SK-N-SH (cell line): ENCODE measurements around the gene EBP. TPM values are rescaled to one million over a fixed set of nuclear protein-coding genes. Genes with fewer than 3 reads are reported as not detected.

Source experiments
- CTCF ChIA-PET: fragments of 300-600, 350-600 bp; formaldehyde crosslinking; extraction: SDS; loops from one replicate; lab custom pipeline; 2021; lab: Yijun Ruan, JAX
- POLR2A ChIA-PET: fragments of 350-600 bp; sonication (Branson Sonifier 250); formaldehyde crosslinking; extraction: SDS; loops from one replicate; lab custom pipeline; 2020; ENCODE audit warnings: antibody characterized with exemption, inconsistent platforms; lab: Yijun Ruan, JAX
- DNase-seq: peaks from one replicate; pipeline ENCODE4 v3.0.0; 2012
- H2AFZ ChIP-seq: fragments of 200-600 bp; sonication (generic); 2 replicates; pipeline ENCODE4 v1.8.1; 2016; ENCODE audit warnings: antibody characterized with exemption, mild to moderate bottlenecking, low read depth
- H3F3A ChIP-seq: fragments of 200-600 bp; sonication (generic); replicated peaks from 2 replicates; pipeline ENCODE3; 2016; ENCODE audit warnings: antibody characterized with exemption, mild to moderate bottlenecking; ENCODE audit not compliant: insufficient read depth
- H3K27ac ChIP-seq, 2 experiments: fragments of 200-500 bp in 1 of 2; fragments of 200-600 bp in 1 of 2; sonication (Bioruptor generic) in 1 of 2; sonication (generic), shearing (Covaris generic) in 1 of 2; 2 replicates each; pipeline versions ENCODE4 v1.5.1 to v1.6.1; 2014 to 2016; ENCODE audit warnings: low read depth in 2 of 2, inconsistent platforms in 1 of 2, low read length in 1 of 2, mild to moderate bottlenecking in 1 of 2, mixed read lengths in 1 of 2
- H3K27me3 ChIP-seq: fragments of 200-600 bp; sonication (generic), shearing (Covaris generic); 2 replicates; pipeline ENCODE4 v1.6.1; 2016; ENCODE audit warnings: mixed run types; ENCODE audit not compliant: insufficient read depth
- H3K36me3 ChIP-seq, 2 experiments: fragments of 200-500 bp in 1 of 2; fragments of 200-600 bp in 1 of 2; sonication (Bioruptor generic) in 1 of 2; sonication (generic) in 1 of 2; replicated peaks in 1 of 2; 2 replicates each; pipeline versions ENCODE3 to v1.5.1; 2014 to 2016; ENCODE audit warnings: low read length in 1 of 2, mild to moderate bottlenecking in 1 of 2; ENCODE audit not compliant: insufficient read depth in 2 of 2, control insufficient read depth in 1 of 2
- H3K4me1 ChIP-seq, 2 experiments: fragments of 200-500 bp in 1 of 2; fragments of 200-600 bp in 1 of 2; sonication (Bioruptor generic) in 1 of 2; sonication (generic), shearing (Covaris generic) in 1 of 2; 2 replicates each; pipeline versions ENCODE4 v1.5.1 to v1.6.1; 2014 to 2016; ENCODE audit warnings: low read depth in 1 of 2, low read length in 1 of 2, mixed run types in 1 of 2; ENCODE audit not compliant: insufficient read depth in 2 of 2, control insufficient read depth in 1 of 2
- H3K4me2 ChIP-seq: fragments of 200-600 bp; sonication (generic), shearing (Covaris generic); 2 replicates; pipeline ENCODE4 v1.6.1; 2017; ENCODE audit warnings: mixed run types
- H3K4me3 ChIP-seq, 2 experiments: fragments of 200-500 bp in 1 of 2; fragments of 200-600 bp in 1 of 2; sonication (Bioruptor generic) in 1 of 2; sonication (generic), shearing (Covaris generic) in 1 of 2; 2 replicates each; pipeline versions ENCODE4 v1.5.1 to v1.8.1; 2014 to 2016; ENCODE audit warnings: low read depth in 2 of 2, inconsistent platforms in 1 of 2, low read length in 1 of 2, mild to moderate bottlenecking in 1 of 2, mixed read lengths in 1 of 2, moderate library complexity in 1 of 2
- H3K79me2 ChIP-seq: fragments of 200-600 bp; sonication (generic); 2 replicates; pipeline ENCODE4 v1.8.1; 2017; ENCODE audit warnings: mild to moderate bottlenecking; ENCODE audit not compliant: insufficient read depth
- H3K9ac ChIP-seq: fragments of 200-600 bp; sonication (generic); 2 replicates; pipeline ENCODE4 v1.6.1; 2017; ENCODE audit warnings: mixed run types
- H3K9me2 ChIP-seq: fragments of 200-600 bp; sonication (generic); 2 replicates; pipeline ENCODE4 v1.6.1; 2017; ENCODE audit warnings: mixed run types
- H3K9me3 ChIP-seq: fragments of 200-600 bp; sonication (generic); 2 replicates; pipeline ENCODE4 v1.6.1; 2017; ENCODE audit warnings: mixed run types, mild to moderate bottlenecking, moderate library complexity
- H4K20me1 ChIP-seq: fragments of 200-600 bp; sonication (generic); 2 replicates; pipeline ENCODE4 v1.6.1; 2017; ENCODE audit warnings: mild to moderate bottlenecking, mixed run types; ENCODE audit not compliant: insufficient read depth
- CHD2 ChIP-seq: fragments of 150-350 bp; IDR thresholded peaks from 2 replicates; pipeline ENCODE4 v1.6.1; 2018; ENCODE audit warnings: low read length; ENCODE audit not compliant: partially characterized antibody
- EP300 ChIP-seq, 2 experiments: IDR thresholded peaks; 2 replicates each; pipeline versions ENCODE4 v1.4.0 to v1.6.1; 2012; ENCODE audit warnings: borderline replicate concordance in 1 of 2, low read depth in 1 of 2, low read length in 1 of 2
- EZH2phosphoT487 ChIP-seq: fragments of 200-600 bp; sonication (generic); IDR thresholded peaks from 2 replicates; pipeline ENCODE4 v1.6.1; 2017; ENCODE audit warnings: low read depth, mixed run types, mild to moderate bottlenecking, antibody characterized with exemption, moderate library complexity, borderline replicate concordance
- FOSL2 ChIP-seq: IDR thresholded peaks from 2 replicates; pipeline ENCODE4 v1.4.0; 2012; ENCODE audit warnings: low read depth, mild to moderate bottlenecking, moderate library complexity, borderline replicate concordance
- FOXJ3 ChIP-seq: sonication (generic); formaldehyde crosslinking; IDR thresholded peaks from 2 replicates; pipeline ENCODE4 v1.5.1; 2020; ENCODE audit warnings: mild to moderate bottlenecking, missing genetic modification reagents
- FOXM1 ChIP-seq: IDR thresholded peaks from 2 replicates; pipeline ENCODE4 v1.4.0; 2012; ENCODE audit warnings: low read depth, mild to moderate bottlenecking
- GABPA ChIP-seq: IDR thresholded peaks from 2 replicates; pipeline ENCODE4 v1.4.0; 2012; ENCODE audit warnings: low read depth, mild to moderate bottlenecking
- MEF2A ChIP-seq: IDR thresholded peaks from 2 replicates; pipeline ENCODE4 v1.4.0; 2012; ENCODE audit warnings: low read depth, borderline replicate concordance
- MXI1 ChIP-seq: IDR thresholded peaks from 2 replicates; pipeline ENCODE4 v1.6.1; 2012; ENCODE audit warnings: mild to moderate bottlenecking, low read depth, low read length, improper control_type of control experiment
- NRF1 ChIP-seq: IDR thresholded peaks from 2 replicates; pipeline ENCODE4 v1.6.1; 2012; ENCODE audit warnings: low read depth, mild to moderate bottlenecking, low read length
- RAD21 ChIP-seq: IDR thresholded peaks from 2 replicates; pipeline ENCODE4 v1.6.1; 2012; ENCODE audit warnings: mild to moderate bottlenecking, low read length
- RFX5 ChIP-seq: IDR thresholded peaks from 2 replicates; pipeline ENCODE4 v1.6.1; 2012; ENCODE audit warnings: mild to moderate bottlenecking, improper control_type of control experiment, low read length
- TAF1 ChIP-seq: IDR thresholded peaks from 2 replicates; pipeline ENCODE4 v1.6.1; 2012; ENCODE audit warnings: low read depth, mild to moderate bottlenecking, low read length, moderate library complexity, borderline replicate concordance
- TCF12 ChIP-seq: IDR thresholded peaks from 2 replicates; pipeline ENCODE4 v1.4.0; 2012
- TEAD4 ChIP-seq: IDR thresholded peaks from 2 replicates; pipeline ENCODE4 v1.4.0; 2012; ENCODE audit warnings: mild to moderate bottlenecking, borderline replicate concordance; ENCODE audit not compliant: insufficient read depth
- WGBS: methylation state at CpG from one replicate; pipeline ENCODE4 v1.1.6; 2017; ENCODE audit warnings: low lambda C conversion rate; 5-methylcytosine and 5-hydroxymethylcytosine counted together
- polyA plus RNA-seq, 3 experiments: library from polyadenylated mRNA; depleted of rRNA; stranded (reverse); fragments of >200 nt; gene quantifications; 2 replicates each; pipeline ENCODE4 v1.2.3, GENCODE V29; 2012
- TF ChIP-seq, protein P1 (sequence below): IDR thresholded peaks from 2 replicates; pipeline ENCODE4 v1.4.0; 2012; ENCODE audit warnings: low read depth, borderline replicate concordance
- TF ChIP-seq, protein P2 (sequence below): IDR thresholded peaks from 2 replicates; pipeline ENCODE4 v1.4.0; 2012; ENCODE audit warnings: low read depth
- TF ChIP-seq, protein P3 (sequence below): IDR thresholded peaks from 2 replicates; pipeline ENCODE4 v1.6.1; 2012; ENCODE audit warnings: mild to moderate bottlenecking, low read depth, low read length, moderate library complexity
- TF ChIP-seq, protein P4 (sequence below): fragments of 150-350 bp; IDR thresholded peaks from 2 replicates; pipeline ENCODE4 v1.6.1; 2016; ENCODE audit warnings: mild to moderate bottlenecking, low read depth, low read length
- TF ChIP-seq, protein P5 (sequence below): IDR thresholded peaks from 2 replicates; pipeline ENCODE4; 2012

EBP gene
- polyA plus RNA-seq, 1 of the 3 experiments (the other 2 are of a cell fraction), result 30.2 TPM

DNA sequence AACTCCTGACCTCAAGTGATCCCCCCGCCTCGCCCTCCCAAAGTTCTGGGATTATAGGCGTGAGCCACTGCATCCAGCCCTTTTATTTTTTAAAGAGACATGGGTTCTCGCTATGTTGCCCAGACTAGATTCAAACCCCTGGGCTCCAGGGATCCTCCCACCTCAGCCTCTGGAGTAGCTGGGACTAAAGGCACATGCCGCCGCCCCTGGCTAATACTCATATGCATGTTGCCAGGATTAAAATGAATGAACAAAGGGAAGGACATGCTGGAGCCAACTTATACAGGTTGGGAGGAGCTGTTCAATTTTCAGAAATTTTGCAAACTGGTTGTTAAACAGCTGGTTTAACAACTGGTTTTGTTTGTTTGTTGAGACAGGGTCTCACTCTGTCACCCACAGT lies 47.0 kb upstream of the EBP start:
- H3K4me1 ChIP-seq, result peaks cover 0 to 4% of the 10 kb centered on the region in 2 experiments; a peak in 1 of 4 replicates
- H3K9me2 ChIP-seq, result no peaks in the 10 kb centered on the region
- POLR2A ChIA-PET, result no interaction called here
- DNase-seq, result no peak
- peak overlapping the region; percentile 62; the same call in 1 of the 2 replicates for H3K4me2 ChIP-seq
- no peaks in the 10 kb centered on the region for H3K9me3 ChIP-seq
- WGBS, result 61% methylated on average over 6 of the region's 6 CpGs
- no peak overlapping the region for H2AFZ ChIP-seq
- peaks cover 27% of the 10 kb centered on the region for H3K79me2 ChIP-seq
- no peaks in the 10 kb centered on the region for H3K36me3 ChIP-seq
- H3K27me3 ChIP-seq, result no peaks in the 10 kb centered on the region; the same call in 1 of the 2 replicates
- H3K27ac ChIP-seq, result no peak overlapping the region
- TF ChIP-seq FOSL2 (no peak), CHD2 (no peak), MXI1 (no peak), EZH2phosphoT487 (no peak), FOXJ3 (CRISPR knock-in tag) (no peak), RFX5 (no peak), MEF2A (no peak), GABPA (no peak), TEAD4 (no peak), FOXM1 (no peak), NRF1 (no peak), EP300 (IDR thresholded peaks at IDR 0.05; ENCODE audit: borderline replicate concordance in 1 of 2, low read depth in 1 of 2, low read length in 1 of 2) (no peak), TCF12 (no peak), RAD21 (no peak), TAF1 (no peak)
- TF ChIP-seq, protein P1, sequence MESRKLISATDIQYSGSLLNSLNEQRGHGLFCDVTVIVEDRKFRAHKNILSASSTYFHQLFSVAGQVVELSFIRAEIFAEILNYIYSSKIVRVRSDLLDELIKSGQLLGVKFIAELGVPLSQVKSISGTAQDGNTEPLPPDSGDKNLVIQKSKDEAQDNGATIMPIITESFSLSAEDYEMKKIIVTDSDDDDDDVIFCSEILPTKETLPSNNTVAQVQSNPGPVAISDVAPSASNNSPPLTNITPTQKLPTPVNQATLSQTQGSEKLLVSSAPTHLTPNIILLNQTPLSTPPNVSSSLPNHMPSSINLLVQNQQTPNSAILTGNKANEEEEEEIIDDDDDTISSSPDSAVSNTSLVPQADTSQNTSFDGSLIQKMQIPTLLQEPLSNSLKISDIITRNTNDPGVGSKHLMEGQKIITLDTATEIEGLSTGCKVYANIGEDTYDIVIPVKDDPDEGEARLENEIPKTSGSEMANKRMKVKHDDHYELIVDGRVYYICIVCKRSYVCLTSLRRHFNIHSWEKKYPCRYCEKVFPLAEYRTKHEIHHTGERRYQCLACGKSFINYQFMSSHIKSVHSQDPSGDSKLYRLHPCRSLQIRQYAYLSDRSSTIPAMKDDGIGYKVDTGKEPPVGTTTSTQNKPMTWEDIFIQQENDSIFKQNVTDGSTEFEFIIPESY, result no peak
- TF ChIP-seq, protein P2, sequence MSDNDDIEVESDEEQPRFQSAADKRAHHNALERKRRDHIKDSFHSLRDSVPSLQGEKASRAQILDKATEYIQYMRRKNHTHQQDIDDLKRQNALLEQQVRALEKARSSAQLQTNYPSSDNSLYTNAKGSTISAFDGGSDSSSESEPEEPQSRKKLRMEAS, result no peak
- TF ChIP-seq, protein P3, sequence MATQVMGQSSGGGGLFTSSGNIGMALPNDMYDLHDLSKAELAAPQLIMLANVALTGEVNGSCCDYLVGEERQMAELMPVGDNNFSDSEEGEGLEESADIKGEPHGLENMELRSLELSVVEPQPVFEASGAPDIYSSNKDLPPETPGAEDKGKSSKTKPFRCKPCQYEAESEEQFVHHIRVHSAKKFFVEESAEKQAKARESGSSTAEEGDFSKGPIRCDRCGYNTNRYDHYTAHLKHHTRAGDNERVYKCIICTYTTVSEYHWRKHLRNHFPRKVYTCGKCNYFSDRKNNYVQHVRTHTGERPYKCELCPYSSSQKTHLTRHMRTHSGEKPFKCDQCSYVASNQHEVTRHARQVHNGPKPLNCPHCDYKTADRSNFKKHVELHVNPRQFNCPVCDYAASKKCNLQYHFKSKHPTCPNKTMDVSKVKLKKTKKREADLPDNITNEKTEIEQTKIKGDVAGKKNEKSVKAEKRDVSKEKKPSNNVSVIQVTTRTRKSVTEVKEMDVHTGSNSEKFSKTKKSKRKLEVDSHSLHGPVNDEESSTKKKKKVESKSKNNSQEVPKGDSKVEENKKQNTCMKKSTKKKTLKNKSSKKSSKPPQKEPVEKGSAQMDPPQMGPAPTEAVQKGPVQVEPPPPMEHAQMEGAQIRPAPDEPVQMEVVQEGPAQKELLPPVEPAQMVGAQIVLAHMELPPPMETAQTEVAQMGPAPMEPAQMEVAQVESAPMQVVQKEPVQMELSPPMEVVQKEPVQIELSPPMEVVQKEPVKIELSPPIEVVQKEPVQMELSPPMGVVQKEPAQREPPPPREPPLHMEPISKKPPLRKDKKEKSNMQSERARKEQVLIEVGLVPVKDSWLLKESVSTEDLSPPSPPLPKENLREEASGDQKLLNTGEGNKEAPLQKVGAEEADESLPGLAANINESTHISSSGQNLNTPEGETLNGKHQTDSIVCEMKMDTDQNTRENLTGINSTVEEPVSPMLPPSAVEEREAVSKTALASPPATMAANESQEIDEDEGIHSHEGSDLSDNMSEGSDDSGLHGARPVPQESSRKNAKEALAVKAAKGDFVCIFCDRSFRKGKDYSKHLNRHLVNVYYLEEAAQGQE, result no peak
- TF ChIP-seq, protein P4, sequence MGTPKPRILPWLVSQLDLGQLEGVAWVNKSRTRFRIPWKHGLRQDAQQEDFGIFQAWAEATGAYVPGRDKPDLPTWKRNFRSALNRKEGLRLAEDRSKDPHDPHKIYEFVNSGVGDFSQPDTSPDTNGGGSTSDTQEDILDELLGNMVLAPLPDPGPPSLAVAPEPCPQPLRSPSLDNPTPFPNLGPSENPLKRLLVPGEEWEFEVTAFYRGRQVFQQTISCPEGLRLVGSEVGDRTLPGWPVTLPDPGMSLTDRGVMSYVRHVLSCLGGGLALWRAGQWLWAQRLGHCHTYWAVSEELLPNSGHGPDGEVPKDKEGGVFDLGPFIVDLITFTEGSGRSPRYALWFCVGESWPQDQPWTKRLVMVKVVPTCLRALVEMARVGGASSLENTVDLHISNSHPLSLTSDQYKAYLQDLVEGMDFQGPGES, result no peak
- TF ChIP-seq, protein P5, sequence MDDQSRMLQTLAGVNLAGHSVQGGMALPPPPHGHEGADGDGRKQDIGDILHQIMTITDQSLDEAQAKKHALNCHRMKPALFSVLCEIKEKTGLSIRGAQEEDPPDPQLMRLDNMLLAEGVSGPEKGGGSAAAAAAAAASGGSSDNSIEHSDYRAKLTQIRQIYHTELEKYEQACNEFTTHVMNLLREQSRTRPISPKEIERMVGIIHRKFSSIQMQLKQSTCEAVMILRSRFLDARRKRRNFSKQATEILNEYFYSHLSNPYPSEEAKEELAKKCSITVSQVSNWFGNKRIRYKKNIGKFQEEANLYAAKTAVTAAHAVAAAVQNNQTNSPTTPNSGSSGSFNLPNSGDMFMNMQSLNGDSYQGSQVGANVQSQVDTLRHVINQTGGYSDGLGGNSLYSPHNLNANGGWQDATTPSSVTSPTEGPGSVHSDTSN, result no peak
- TF ChIP-seq, all 33 proteins: peak for 0
- Histone ChIP-seq H3K4me3 (peak overlapping the region in 1 of 2 experiments; percentile 30; a peak in 1 of 4 replicates), H3F3A (no peaks in the 10 kb centered on the region), H4K20me1 (peaks cover 3% of the 10 kb centered on the region; the same call in 1 of the 2 replicates), H3K9ac (no peak overlapping the region)
- CTCF ChIA-PET, result interaction anchor here (0.8 to 1.5 kb wide), 4 partner anchors 11 to 45 kb away, joined by 3 read pairs; no protein-coding TSS in a partner anchor
